Loucy (cell line): Measurements from ENCODE around the gene CNOT2.

Experiments
- H2AFZ ChIP-seq: fragments of 200-600 bp; sonication (generic); 2 replicates; pipeline ENCODE4 v1.6.0; 2016; ENCODE audit warnings: antibody characterized with exemption, mild to moderate bottlenecking, low read length, moderate library complexity
- H3F3A ChIP-seq: fragments of 200-600 bp; 2 replicates; pipeline ENCODE4 v1.6.0; 2016; ENCODE audit warnings: antibody characterized with exemption, low read depth, mild to moderate bottlenecking
- H3K27me3 ChIP-seq: fragments of 200-600 bp; sonication (generic); 2 replicates; pipeline ENCODE4 v1.6.1; 2014; ENCODE audit warnings: low read length, mild to moderate bottlenecking; ENCODE audit not compliant: insufficient read depth, poor library complexity, severe bottlenecking
- H3K36me3 ChIP-seq: fragments of 200-600 bp; sonication (generic); 2 replicates; pipeline ENCODE4 v1.6.1; 2016; ENCODE audit warnings: low read length; ENCODE audit not compliant: insufficient read depth
- H3K4me1 ChIP-seq: fragments of 200-600 bp; sonication (generic); 2 replicates; pipeline ENCODE4 v1.5.1; 2014; ENCODE audit warnings: low read length, mild to moderate bottlenecking; ENCODE audit not compliant: insufficient read depth, poor library complexity, severe bottlenecking
- H3K4me2 ChIP-seq: fragments of 200-600 bp; sonication (generic); 2 replicates; pipeline ENCODE4 v1.6.0; 2014; ENCODE audit warnings: antibody characterized with exemption, low read length, low read depth, mild to moderate bottlenecking; ENCODE audit not compliant: poor library complexity, severe bottlenecking
- H3K4me3 ChIP-seq: fragments of 200-600 bp; sonication (generic); 2 replicates; pipeline ENCODE4 v1.5.1; 2014; ENCODE audit warnings: low read length, mild to moderate bottlenecking, mixed read lengths; ENCODE audit not compliant: poor library complexity, severe bottlenecking
- H3K79me2 ChIP-seq: fragments of 200-600 bp; sonication (generic); 2 replicates; pipeline ENCODE4 v1.6.1; 2014; ENCODE audit warnings: low read length; ENCODE audit not compliant: insufficient read depth
- H3K9ac ChIP-seq: fragments of 200-600 bp; sonication (generic); 2 replicates; pipeline ENCODE4 v1.6.0; 2014; ENCODE audit warnings: mild to moderate bottlenecking, low read depth, low read length, moderate library complexity; ENCODE audit not compliant: poor library complexity, severe bottlenecking
- H3K9me2 ChIP-seq: fragments of 200-600 bp; sonication (generic); replicated peaks from 2 replicates; pipeline ENCODE4 v1.6.1; 2016; ENCODE audit warnings: low read depth, low read length, mixed read lengths
- H3K9me3 ChIP-seq: fragments of 200-600 bp; sonication (generic); 2 replicates; pipeline ENCODE4 v1.6.1; 2014; ENCODE audit warnings: mild to moderate bottlenecking, antibody characterized with exemption, low read length, low read depth; ENCODE audit not compliant: insufficient read depth
- H4K20me1 ChIP-seq: fragments of 200-600 bp; sonication (generic); 2 replicates; pipeline ENCODE4 v1.6.0; 2014; ENCODE audit warnings: antibody characterized with exemption, low read length, mild to moderate bottlenecking; ENCODE audit not compliant: insufficient read depth, poor library complexity, severe bottlenecking
- EZH2phosphoT487 ChIP-seq: fragments of 200-600 bp; IDR thresholded peaks from 2 replicates; pipeline ENCODE4 v1.6.1; 2018; ENCODE audit warnings: antibody characterized with exemption, mild to moderate bottlenecking, moderate library complexity, borderline replicate concordance
- TF ChIP-seq, protein P1 (sequence below): fragments of 200-600 bp; sonication (generic); conservative IDR thresholded peaks from 2 replicates; pipeline ENCODE4 v1.5.1; 2014; ENCODE audit warnings: mild to moderate bottlenecking, antibody characterized with exemption, low read length

The CNOT2 gene

DNA sequence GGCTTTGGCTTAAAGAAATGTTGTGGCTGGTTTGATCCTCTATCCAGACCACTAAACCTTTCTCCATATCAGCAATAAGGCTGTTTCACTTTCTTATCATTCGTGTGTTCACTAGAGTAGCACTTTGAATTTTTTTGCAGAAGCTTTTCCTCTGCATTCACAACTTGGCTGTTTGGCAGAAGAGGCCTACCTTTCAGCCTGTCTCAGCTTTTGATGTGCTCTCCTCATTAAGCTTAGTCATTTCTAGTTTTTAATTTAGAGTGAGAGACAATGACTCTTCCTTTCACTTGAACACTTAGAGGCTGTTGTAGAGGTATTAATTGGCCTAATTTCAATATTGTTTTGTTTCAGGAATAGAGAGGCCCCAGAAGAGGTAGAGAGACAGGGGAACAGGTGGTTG is 136.6 kb downstream of the CNOT2 start:
- Histone ChIP-seq H3K9me2 (no peaks in the 10 kb centered on the region), H4K20me1 (no peaks in the 10 kb centered on the region), H3K4me1 (no peaks in the 10 kb centered on the region), H2AFZ (no peak overlapping the region), H3K9ac (no peak overlapping the region), H3K79me2 (no peaks in the 10 kb centered on the region), H3K4me3 (no peak overlapping the region), H3K36me3 (no peaks in the 10 kb centered on the region), H3F3A (no peaks in the 10 kb centered on the region), H3K9me3 (peaks cover 4% of the 10 kb centered on the region; the same call in 1 of the 2 replicates), H3K27me3 (no peaks in the 10 kb centered on the region), H3K4me2 (no peak overlapping the region)
- TF ChIP-seq EZH2phosphoT487 = no peak
- TF ChIP-seq, protein P1, sequence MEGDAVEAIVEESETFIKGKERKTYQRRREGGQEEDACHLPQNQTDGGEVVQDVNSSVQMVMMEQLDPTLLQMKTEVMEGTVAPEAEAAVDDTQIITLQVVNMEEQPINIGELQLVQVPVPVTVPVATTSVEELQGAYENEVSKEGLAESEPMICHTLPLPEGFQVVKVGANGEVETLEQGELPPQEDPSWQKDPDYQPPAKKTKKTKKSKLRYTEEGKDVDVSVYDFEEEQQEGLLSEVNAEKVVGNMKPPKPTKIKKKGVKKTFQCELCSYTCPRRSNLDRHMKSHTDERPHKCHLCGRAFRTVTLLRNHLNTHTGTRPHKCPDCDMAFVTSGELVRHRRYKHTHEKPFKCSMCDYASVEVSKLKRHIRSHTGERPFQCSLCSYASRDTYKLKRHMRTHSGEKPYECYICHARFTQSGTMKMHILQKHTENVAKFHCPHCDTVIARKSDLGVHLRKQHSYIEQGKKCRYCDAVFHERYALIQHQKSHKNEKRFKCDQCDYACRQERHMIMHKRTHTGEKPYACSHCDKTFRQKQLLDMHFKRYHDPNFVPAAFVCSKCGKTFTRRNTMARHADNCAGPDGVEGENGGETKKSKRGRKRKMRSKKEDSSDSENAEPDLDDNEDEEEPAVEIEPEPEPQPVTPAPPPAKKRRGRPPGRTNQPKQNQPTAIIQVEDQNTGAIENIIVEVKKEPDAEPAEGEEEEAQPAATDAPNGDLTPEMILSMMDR = no peak

DNA sequence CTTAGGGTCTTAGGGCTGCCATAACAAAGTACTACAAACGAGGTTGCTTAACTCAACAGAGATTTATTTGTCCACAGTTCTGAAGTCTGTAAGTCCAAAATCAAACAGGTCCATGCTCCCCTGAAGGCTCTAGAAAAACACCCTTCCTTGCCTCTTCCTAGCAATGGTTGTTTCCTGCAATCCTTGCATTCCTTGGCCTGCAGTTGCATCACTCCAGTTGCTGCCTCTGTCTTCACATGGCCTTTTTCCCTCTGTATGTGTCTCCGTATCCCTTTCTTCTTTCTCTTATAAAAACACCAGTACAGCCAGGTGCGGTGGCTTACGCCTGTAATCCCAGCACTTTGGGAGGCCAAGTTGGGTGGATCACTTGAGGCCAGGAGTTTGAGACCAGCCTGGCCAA is 140.3 kb downstream of the CNOT2 start:
- no peaks in the 10 kb centered on the region for H3K36me3 ChIP-seq
- H3K9ac ChIP-seq = no peak overlapping the region
- H3K9me3 ChIP-seq = peaks cover 4% of the 10 kb centered on the region; the same call in 1 of the 2 replicates
- TF ChIP-seq EZH2phosphoT487 = no peak
- TF ChIP-seq, protein P1 = no peak
- no peaks in the 10 kb centered on the region for H3K27me3 ChIP-seq
- H2AFZ ChIP-seq = no peak overlapping the region
- H3K4me1 ChIP-seq = no peaks in the 10 kb centered on the region
- H4K20me1 ChIP-seq = no peaks in the 10 kb centered on the region
- H3K9me2 ChIP-seq = no peaks in the 10 kb centered on the region
- no peaks in the 10 kb centered on the region for H3F3A ChIP-seq
- no peaks in the 10 kb centered on the region for H3K79me2 ChIP-seq
- no peak overlapping the region for H3K4me3 ChIP-seq
- no peak overlapping the region for H3K4me2 ChIP-seq

DNA sequence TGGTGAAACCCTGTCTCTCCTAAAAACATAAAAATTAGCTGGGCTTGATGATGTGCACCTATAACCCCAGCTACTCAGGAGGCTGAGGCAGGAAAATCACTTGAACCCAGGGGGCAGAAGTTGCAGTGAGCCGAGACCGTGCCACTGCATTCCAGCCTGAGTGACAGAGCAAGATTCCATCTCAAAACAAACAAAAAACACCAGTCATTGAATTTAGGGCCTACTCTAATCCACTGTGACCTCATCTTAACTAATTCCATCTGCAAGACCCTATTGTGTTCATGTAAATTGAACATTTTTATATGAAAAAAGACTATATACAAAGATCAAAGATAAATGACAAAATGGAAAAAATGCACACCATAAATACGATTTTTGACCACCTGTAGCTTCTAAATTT is 140.7 kb downstream of the CNOT2 start:
- no peak overlapping the region for H3K4me2 ChIP-seq
- H3K9me2 ChIP-seq = no peaks in the 10 kb centered on the region
- no peaks in the 10 kb centered on the region for H3K36me3 ChIP-seq
- no peak overlapping the region for H3K4me3 ChIP-seq
- peaks cover 2% of the 10 kb centered on the region; the same call in 1 of the 2 replicates for H3K9me3 ChIP-seq
- H3K27me3 ChIP-seq = no peaks in the 10 kb centered on the region
- H3F3A ChIP-seq = no peaks in the 10 kb centered on the region
- H2AFZ ChIP-seq = no peak overlapping the region
- H3K4me1 ChIP-seq = no peaks in the 10 kb centered on the region
- H3K79me2 ChIP-seq = no peaks in the 10 kb centered on the region
- no peaks in the 10 kb centered on the region for H4K20me1 ChIP-seq
- TF ChIP-seq, protein P1 = no peak
- no peak for TF ChIP-seq EZH2phosphoT487
- no peak overlapping the region for H3K9ac ChIP-seq
